Keratinocyte (primary cell): Measurements from ENCODE around the gene HOXD11. TPM values are rescaled to one million over a fixed set of nuclear protein-coding genes. Genes with fewer than 3 reads are reported as not detected.
A peak's percentile ranks its signal among the peaks of the same experiment; 100 is the strongest.

Source experiments
- DNase-seq: peaks from one replicate; pipeline ENCODE4 v3.0.0-alpha.2; 2011; ENCODE audit warnings: low read depth, missing footprints, low spot score
- FAIRE-seq: peaks from 2 replicates; lab custom pipeline; 2011; peaks lifted over from hg19 to GRCh38; lab: Jason Lieb, UNC
- H2AFZ ChIP-seq: 2 replicates; pipeline ENCODE4 v1.6.0; 2012; ENCODE audit warnings: low read length, control low read depth, inconsistent platforms; ENCODE audit not compliant: control insufficient read depth
- H3K27ac ChIP-seq: 2 replicates; pipeline ENCODE4 v1.5.1; 2011; ENCODE audit warnings: low read length; ENCODE audit not compliant: control insufficient read depth, insufficient read depth
- H3K27me3 ChIP-seq: 3 replicates; pipeline ENCODE4 v1.6.0; 2011; ENCODE audit warnings: low read length; ENCODE audit not compliant: control insufficient read depth, insufficient read depth; ENCODE audit errors: extremely low read depth
- H3K36me3 ChIP-seq, 2 experiments: 2 replicates in 1 of 2; 3 replicates in 1 of 2; pipeline ENCODE4 v1.5.1; 2011; ENCODE audit warnings: low read length in 2 of 2, mild to moderate bottlenecking in 1 of 2; ENCODE audit not compliant: control insufficient read depth in 2 of 2, insufficient read depth in 2 of 2; ENCODE audit errors: extremely low read depth in 1 of 2
- H3K4me1 ChIP-seq: 3 replicates; pipeline ENCODE4 v1.5.1; 2011; ENCODE audit warnings: low read length; ENCODE audit not compliant: control insufficient read depth, insufficient read depth; ENCODE audit errors: extremely low read depth
- H3K4me2 ChIP-seq: 3 replicates; pipeline ENCODE4 v1.6.0; 2011; ENCODE audit warnings: low read depth, low read length; ENCODE audit not compliant: control insufficient read depth, insufficient read depth; ENCODE audit errors: extremely low read depth
- H3K4me3 ChIP-seq, 3 experiments: fragments of 200-600 bp in 1 of 3; sonication (generic) in 1 of 3; 2 replicates in 2 of 3; 3 replicates in 1 of 3; pipeline ENCODE4 v1.5.1; 2011 to 2016; ENCODE audit warnings: low read length in 3 of 3, mild to moderate bottlenecking in 3 of 3, control low read depth in 2 of 3, inconsistent platforms in 1 of 3, low read depth in 1 of 3, mixed read lengths in 1 of 3, mixed run types in 1 of 3, moderate library complexity in 1 of 3; ENCODE audit not compliant: control insufficient read depth in 2 of 3, insufficient read depth in 2 of 3; ENCODE audit errors: extremely low read depth in 1 of 3
- H3K79me2 ChIP-seq: 2 replicates; pipeline ENCODE4 v1.6.0; 2012; ENCODE audit warnings: low read length; ENCODE audit not compliant: control insufficient read depth, insufficient read depth
- H3K9ac ChIP-seq: 3 replicates; pipeline ENCODE4 v1.6.0; 2011; ENCODE audit warnings: low read length; ENCODE audit not compliant: control insufficient read depth, insufficient read depth; ENCODE audit errors: extremely low read depth
- H3K9me1 ChIP-seq: 3 replicates; pipeline ENCODE4 v1.6.0; 2011; ENCODE audit warnings: low read length; ENCODE audit not compliant: control insufficient read depth, insufficient read depth; ENCODE audit errors: extremely low read depth
- H3K9me3 ChIP-seq: 2 replicates; pipeline ENCODE4 v1.5.1; 2012; ENCODE audit warnings: low read depth, low read length; ENCODE audit not compliant: control insufficient read depth
- H4K20me1 ChIP-seq: 3 replicates; pipeline ENCODE4 v1.6.0; 2011; ENCODE audit warnings: low read length; ENCODE audit not compliant: control insufficient read depth, insufficient read depth; ENCODE audit errors: extremely low read depth
- EZH2 ChIP-seq: IDR thresholded peaks from one replicate; pipeline ENCODE4 v1.6.1; 2012; ENCODE audit warnings: inconsistent platforms, mild to moderate bottlenecking, low read length, moderate library complexity
- dilution Hi-C: fragments of 300-500 bp; cut with MboI; formaldehyde crosslinking; loops from one replicate; pipeline ENCODE4 v1.7.0; 2020; ENCODE audit warnings: low sequenced_read_pairs; ENCODE audit not compliant: extremely low pct_ligation_motif_present
- polyA plus RNA-seq, 5 experiments: library from polyadenylated mRNA; depleted of rRNA in 3 of 5; stranded (reverse) in 3 of 5; stranded (forward) in 1 of 5; unstranded in 1 of 5; fragments of >200 nt; gene quantifications; 1 replicate in 1 of 5; 2 replicates in 3 of 5; 3 replicates in 1 of 5; pipeline versions ENCODE4 v1.2.1 to v1.2.3, GENCODE V29; 2011 to 2012; ENCODE audit warnings: missing spikeins in 2 of 5, low read depth in 1 of 5, low replicate concordance in 1 of 5
- TF ChIP-seq, protein P1 (sequence below), 3 experiments: IDR thresholded peaks in 1 of 3; conservative IDR thresholded peaks in 1 of 3; optimal IDR thresholded peaks in 1 of 3; 2 replicates in 2 of 3; 3 replicates in 1 of 3; pipeline versions ENCODE3 to v1.5.1; 2011; ENCODE audit warnings: low read length in 3 of 3, mild to moderate bottlenecking in 3 of 3, moderate library complexity in 2 of 3, control low read depth in 1 of 3, inconsistent platforms in 1 of 3; ENCODE audit not compliant: insufficient read depth in 2 of 3; ENCODE audit errors: extremely low read depth in 1 of 3

Gene HOXD11
- polyA plus RNA-seq, 1 donor (not counting 4 experiments of a cell fraction or from before 2014, with no cell fraction given), result not detected

DNA sequence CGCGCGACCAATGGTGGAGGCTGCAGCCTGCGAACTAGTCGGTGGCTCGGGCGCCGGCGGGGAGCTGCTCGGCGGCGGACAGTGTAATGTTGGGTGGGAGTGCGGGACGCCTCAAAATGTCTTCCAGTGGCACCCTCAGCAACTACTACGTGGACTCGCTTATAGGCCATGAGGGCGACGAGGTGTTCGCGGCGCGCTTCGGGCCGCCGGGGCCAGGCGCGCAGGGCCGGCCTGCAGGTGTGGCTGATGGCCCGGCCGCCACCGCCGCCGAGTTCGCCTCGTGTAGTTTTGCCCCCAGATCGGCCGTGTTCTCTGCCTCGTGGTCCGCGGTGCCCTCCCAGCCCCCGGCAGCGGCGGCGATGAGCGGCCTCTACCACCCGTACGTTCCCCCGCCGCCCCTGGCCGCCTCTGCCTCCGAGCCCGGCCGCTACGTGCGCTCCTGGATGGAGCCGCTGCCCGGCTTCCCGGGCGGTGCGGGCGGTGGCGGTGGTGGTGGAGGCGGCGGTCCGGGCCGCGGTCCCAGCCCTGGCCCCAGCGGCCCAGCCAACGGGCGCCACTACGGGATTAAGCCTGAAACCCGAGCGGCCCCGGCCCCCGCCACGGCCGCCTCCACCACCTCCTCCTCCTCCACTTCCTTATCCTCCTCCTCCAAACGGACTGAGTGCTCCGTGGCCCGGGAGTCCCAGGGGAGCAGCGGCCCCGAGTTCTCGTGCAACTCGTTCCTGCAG lies 15.8 kb downstream of the HOXD11 start, which contains the start of gene HOXD9:
HOXD9 (plus strand) TSS at position 37 of the 728 bp plus-strand sequence; CDS start at position 87, 50 bp downstream.
- dilution Hi-C loops, result no loop called here
- no peak within 1 kb of the TSS for H2AFZ ChIP-seq
- H3K9me3 ChIP-seq, result no peaks in the 10 kb centered on the region
- H3K9ac ChIP-seq, result no peak within 1 kb of the TSS
- H3K9me1 ChIP-seq, result no peaks in the 10 kb centered on the region
- H3K27me3 ChIP-seq, result peaks cover 93% of the 10 kb centered on the region
- DNase-seq (no peak), FAIRE-seq (no peak)
- H3K4me3 ChIP-seq, result peak within 1 kb of the TSS in 2 of 3 experiments; percentile 2 to 13
- TF ChIP-seq, protein P1, sequence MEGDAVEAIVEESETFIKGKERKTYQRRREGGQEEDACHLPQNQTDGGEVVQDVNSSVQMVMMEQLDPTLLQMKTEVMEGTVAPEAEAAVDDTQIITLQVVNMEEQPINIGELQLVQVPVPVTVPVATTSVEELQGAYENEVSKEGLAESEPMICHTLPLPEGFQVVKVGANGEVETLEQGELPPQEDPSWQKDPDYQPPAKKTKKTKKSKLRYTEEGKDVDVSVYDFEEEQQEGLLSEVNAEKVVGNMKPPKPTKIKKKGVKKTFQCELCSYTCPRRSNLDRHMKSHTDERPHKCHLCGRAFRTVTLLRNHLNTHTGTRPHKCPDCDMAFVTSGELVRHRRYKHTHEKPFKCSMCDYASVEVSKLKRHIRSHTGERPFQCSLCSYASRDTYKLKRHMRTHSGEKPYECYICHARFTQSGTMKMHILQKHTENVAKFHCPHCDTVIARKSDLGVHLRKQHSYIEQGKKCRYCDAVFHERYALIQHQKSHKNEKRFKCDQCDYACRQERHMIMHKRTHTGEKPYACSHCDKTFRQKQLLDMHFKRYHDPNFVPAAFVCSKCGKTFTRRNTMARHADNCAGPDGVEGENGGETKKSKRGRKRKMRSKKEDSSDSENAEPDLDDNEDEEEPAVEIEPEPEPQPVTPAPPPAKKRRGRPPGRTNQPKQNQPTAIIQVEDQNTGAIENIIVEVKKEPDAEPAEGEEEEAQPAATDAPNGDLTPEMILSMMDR (optimal IDR thresholded peaks at IDR 0.05 in 1 of 3, IDR thresholded peaks at IDR 0.05 in 1 of 3, conservative IDR thresholded peaks at IDR 0.05 in 1 of 3; ENCODE audit: extremely low read depth in 1 of 3, insufficient read depth in 2 of 3, low read length in 3 of 3), result no peak
- TF ChIP-seq EZH2, result peak; percentile 71
- H4K20me1 ChIP-seq, result no peaks in the 10 kb centered on the region
- no peak within 1 kb of the TSS for H3K4me2 ChIP-seq
- no peaks in the 10 kb centered on the region for H3K36me3 ChIP-seq
- no peaks in the 10 kb centered on the region for H3K79me2 ChIP-seq
- H3K4me1 ChIP-seq, result no peaks in the 10 kb centered on the region
- H3K27ac ChIP-seq, result no peak within 1 kb of the TSS

DNA sequence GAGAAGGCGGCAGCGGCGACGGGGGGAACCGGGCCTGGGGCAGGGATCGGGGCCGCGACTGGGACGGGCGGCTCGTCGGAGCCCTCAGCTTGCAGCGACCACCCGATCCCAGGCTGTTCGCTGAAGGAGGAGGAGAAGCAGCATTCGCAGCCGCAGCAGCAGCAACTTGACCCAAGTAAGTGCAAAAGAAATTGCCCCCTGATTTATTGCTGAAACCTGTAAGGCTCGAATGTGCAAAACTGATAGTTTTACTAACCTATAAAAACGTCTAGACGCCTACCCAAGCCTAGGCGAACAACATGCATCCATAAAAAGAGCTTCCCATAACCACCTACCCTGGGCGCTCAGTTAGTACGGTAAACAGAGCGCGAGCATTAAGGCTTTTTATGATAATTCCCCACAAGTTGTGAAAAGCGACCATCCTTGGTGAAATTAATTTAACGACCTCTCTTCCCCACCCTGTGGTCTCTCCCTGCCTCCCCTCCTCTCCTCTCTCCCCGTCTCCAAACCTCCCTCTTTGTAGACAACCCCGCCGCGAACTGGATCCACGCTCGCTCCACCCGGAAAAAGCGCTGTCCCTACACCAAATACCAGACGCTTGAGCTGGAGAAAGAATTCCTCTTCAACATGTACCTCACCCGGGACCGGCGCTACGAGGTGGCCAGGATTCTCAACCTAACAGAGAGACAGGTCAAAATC lies 16.5 kb downstream of the HOXD11 start:
- FAIRE-seq (no peak), DNase-seq (no peak)
- Histone ChIP-seq H3K4me1 (no peaks in the 10 kb centered on the region), H3K9me3 (no peaks in the 10 kb centered on the region), H4K20me1 (no peaks in the 10 kb centered on the region), H3K79me2 (no peaks in the 10 kb centered on the region), H3K4me3 (no peak overlapping the region), H3K9me1 (no peaks in the 10 kb centered on the region), H3K27me3 (peaks cover 93% of the 10 kb centered on the region), H2AFZ (no peak overlapping the region), H3K27ac (no peak overlapping the region), H3K9ac (no peak overlapping the region), H3K4me2 (no peak overlapping the region), H3K36me3 (no peaks in the 10 kb centered on the region)
- dilution Hi-C loops, result no loop called here
- TF ChIP-seq, protein P1 (optimal IDR thresholded peaks at IDR 0.05 in 1 of 3, IDR thresholded peaks at IDR 0.05 in 1 of 3, conservative IDR thresholded peaks at IDR 0.05 in 1 of 3; ENCODE audit: extremely low read depth in 1 of 3, insufficient read depth in 2 of 3, low read length in 3 of 3), result no peak
- peak; percentile 76 for TF ChIP-seq EZH2
